RWPE2 (cell line): ENCODE results near the gene KRTAP4-16.
A peak's percentile ranks its signal among the peaks of the same experiment; 100 is the strongest.
"Not testable (repeated sequence)": the region's sequence is repeated elsewhere in the genome, so short reads cannot be mapped to it uniquely, and the experiment has no call there.

Source experiments
- ATAC-seq: fragments of 200-7000 bp; cut with Tn5 transposase; 3 replicates; pipeline ENCODE4 v1.9.1; 2021; ENCODE audit warnings: low read depth
- DNase-seq: peaks from one replicate; pipeline ENCODE4 v3.0.0-alpha.2; 2020; ENCODE audit warnings: low spot score
- H3K27ac ChIP-seq: fragments of 450-650 bp; 2 replicates; pipeline ENCODE4 v1.5.1; 2017; ENCODE audit warnings: mild to moderate bottlenecking; ENCODE audit not compliant: poor library complexity, severe bottlenecking
- H3K27me3 ChIP-seq: fragments of 250-450 bp; sonication (Bioruptor Pico); 2 replicates; pipeline ENCODE4 v1.5.1; 2021; ENCODE audit warnings: mild to moderate bottlenecking, moderate library complexity; ENCODE audit not compliant: insufficient read depth, poor library complexity, severe bottlenecking
- H3K36me3 ChIP-seq: fragments of 250-450 bp; sonication (Bioruptor Pico); 2 replicates; pipeline ENCODE4 v1.5.1; 2020; ENCODE audit warnings: low read depth, mild to moderate bottlenecking, moderate library complexity
- H3K4me1 ChIP-seq: fragments of 250-450 bp; sonication (Bioruptor Pico); 2 replicates; pipeline ENCODE4 v1.5.1; 2021; ENCODE audit warnings: mild to moderate bottlenecking, moderate library complexity; ENCODE audit not compliant: insufficient read depth, poor library complexity, severe bottlenecking
- H3K4me3 ChIP-seq: fragments of 250-450 bp; sonication (Bioruptor Pico); 2 replicates; pipeline ENCODE4 v1.5.1; 2021; ENCODE audit warnings: mild to moderate bottlenecking, moderate library complexity; ENCODE audit not compliant: severe bottlenecking
- H3K9me3 ChIP-seq: fragments of 250-450 bp; sonication (Bioruptor Pico); 2 replicates; pipeline ENCODE4 v1.5.1; 2021; ENCODE audit warnings: mild to moderate bottlenecking, moderate library complexity; ENCODE audit not compliant: severe bottlenecking
- TF ChIP-seq, protein P1 (sequence below): fragments of 450-650 bp; IDR thresholded peaks from one replicate; pipeline ENCODE4 v1.5.1; 2017; ENCODE audit warnings: mild to moderate bottlenecking, moderate library complexity; ENCODE audit not compliant: poor library complexity, severe bottlenecking

Gene KRTAP4-16

GRCh38 chr17:41111151-41111885, 9.3 kb upstream of the KRTAP4-16 start:
- Histone ChIP-seq H3K27ac (no peak overlapping the region), H3K36me3 (no peaks in the 10 kb centered on the region), H3K27me3 (no peaks in the 10 kb centered on the region), H3K4me1 (no peaks in the 10 kb centered on the region), H3K4me3 (no peak overlapping the region), H3K9me3 (no peaks in the 10 kb centered on the region)
- no peak for DNase-seq
- ATAC-seq, result no peak
- TF ChIP-seq, protein P1, sequence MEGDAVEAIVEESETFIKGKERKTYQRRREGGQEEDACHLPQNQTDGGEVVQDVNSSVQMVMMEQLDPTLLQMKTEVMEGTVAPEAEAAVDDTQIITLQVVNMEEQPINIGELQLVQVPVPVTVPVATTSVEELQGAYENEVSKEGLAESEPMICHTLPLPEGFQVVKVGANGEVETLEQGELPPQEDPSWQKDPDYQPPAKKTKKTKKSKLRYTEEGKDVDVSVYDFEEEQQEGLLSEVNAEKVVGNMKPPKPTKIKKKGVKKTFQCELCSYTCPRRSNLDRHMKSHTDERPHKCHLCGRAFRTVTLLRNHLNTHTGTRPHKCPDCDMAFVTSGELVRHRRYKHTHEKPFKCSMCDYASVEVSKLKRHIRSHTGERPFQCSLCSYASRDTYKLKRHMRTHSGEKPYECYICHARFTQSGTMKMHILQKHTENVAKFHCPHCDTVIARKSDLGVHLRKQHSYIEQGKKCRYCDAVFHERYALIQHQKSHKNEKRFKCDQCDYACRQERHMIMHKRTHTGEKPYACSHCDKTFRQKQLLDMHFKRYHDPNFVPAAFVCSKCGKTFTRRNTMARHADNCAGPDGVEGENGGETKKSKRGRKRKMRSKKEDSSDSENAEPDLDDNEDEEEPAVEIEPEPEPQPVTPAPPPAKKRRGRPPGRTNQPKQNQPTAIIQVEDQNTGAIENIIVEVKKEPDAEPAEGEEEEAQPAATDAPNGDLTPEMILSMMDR, result no peak

DNA sequence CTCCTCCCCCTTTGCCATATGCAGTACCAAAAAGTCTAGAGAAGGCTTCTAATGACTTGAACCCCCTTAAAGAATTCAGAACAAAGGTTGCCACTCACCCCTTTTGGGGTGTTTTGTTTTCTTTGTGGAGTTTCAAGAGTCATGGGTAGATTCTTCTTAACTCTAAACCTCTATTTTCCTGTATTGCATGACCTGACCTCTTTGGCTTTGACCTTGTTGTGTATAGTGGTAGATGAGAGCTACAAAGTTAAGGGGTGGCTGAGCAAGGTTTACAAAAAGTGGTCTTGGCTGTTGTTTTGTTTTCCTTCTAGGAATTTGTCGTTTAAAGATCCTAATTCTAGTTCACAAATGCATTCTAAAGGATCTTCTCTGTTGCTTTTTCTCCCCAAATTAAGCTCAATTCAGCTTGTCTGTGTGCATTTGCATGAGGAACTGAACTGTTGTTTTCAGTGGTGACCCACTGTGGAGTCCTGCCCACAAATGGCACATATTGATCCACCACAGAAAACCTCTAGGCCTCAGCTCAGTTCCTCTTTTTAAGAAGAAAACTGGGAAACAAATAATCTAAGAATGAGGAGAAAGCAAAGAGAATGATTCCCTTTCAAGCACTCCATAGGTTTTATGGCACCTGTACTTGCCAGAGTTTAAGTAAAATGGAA, 6.8 kb upstream of the KRTAP4-16 start:
- not testable (repeated sequence) for H3K27ac ChIP-seq, H3K4me3 ChIP-seq, ATAC-seq

GRCh38 chr17:41107941-41108450, 6.0 kb upstream of the KRTAP4-16 start:
- H3K27ac ChIP-seq, result no peak overlapping the region
- DNase-seq, result no peak
- H3K4me3 ChIP-seq, result no peak overlapping the region
- TF ChIP-seq, protein P1, result no peak
- no peak for ATAC-seq
- no peaks in the 10 kb centered on the region for H3K9me3 ChIP-seq
- H3K27me3 ChIP-seq, result no peaks in the 10 kb centered on the region
- no peaks in the 10 kb centered on the region for H3K36me3 ChIP-seq
- H3K4me1 ChIP-seq, result peaks cover 6% of the 10 kb centered on the region

More for the DNA sequence above, 6.8 kb upstream of the KRTAP4-16 start:
- H3K9me3 ChIP-seq, DNase-seq, H3K4me1 ChIP-seq, H3K27me3 ChIP-seq, H3K36me3 ChIP-seq: not testable (repeated sequence)

GRCh38 chr17:41105347-41105746, 3.3 kb upstream of the KRTAP4-16 start, which contains the start of gene KRTAP4-9:
TSS of gene KRTAP4-9 (plus strand) at chr17:41105389. CDS start at chr17:41105389, 0 bp downstream.
- not testable (repeated sequence) for H3K9me3 ChIP-seq, DNase-seq, ATAC-seq, H3K4me3 ChIP-seq, H3K27me3 ChIP-seq, H3K36me3 ChIP-seq
- peak within 1 kb of the TSS; percentile 70 for H3K27ac ChIP-seq
- H3K4me1 ChIP-seq, result peaks cover 13% of the 10 kb centered on the region

- not testable (repeated sequence) for H3K4me3 ChIP-seq, H3K9me3 ChIP-seq, H3K27me3 ChIP-seq, H3K36me3 ChIP-seq, DNase-seq
- Histone ChIP-seq H3K27ac (peak overlapping the region; percentile 70), H3K4me1 (peaks cover 21% of the 10 kb centered on the region)
- peak; percentile 91 for ATAC-seq
Observed at GRCh38 chr17:41104386-41105038, 2.5 kb upstream of the KRTAP4-16 start.

- Histone ChIP-seq H3K4me3 (no peak overlapping the region), H3K27me3 (no peaks in the 10 kb centered on the region), H3K27ac (peak overlapping the region; percentile 70), H3K4me1 (peaks cover 26% of the 10 kb centered on the region), H3K36me3 (no peaks in the 10 kb centered on the region), H3K9me3 (peaks cover 3% of the 10 kb centered on the region)
- TF ChIP-seq, protein P1, result no peak
- ATAC-seq (no peak), DNase-seq (no peak)
Observed at GRCh38 chr17:41103896-41104295, 1.9 kb upstream of the KRTAP4-16 start.

DNA sequence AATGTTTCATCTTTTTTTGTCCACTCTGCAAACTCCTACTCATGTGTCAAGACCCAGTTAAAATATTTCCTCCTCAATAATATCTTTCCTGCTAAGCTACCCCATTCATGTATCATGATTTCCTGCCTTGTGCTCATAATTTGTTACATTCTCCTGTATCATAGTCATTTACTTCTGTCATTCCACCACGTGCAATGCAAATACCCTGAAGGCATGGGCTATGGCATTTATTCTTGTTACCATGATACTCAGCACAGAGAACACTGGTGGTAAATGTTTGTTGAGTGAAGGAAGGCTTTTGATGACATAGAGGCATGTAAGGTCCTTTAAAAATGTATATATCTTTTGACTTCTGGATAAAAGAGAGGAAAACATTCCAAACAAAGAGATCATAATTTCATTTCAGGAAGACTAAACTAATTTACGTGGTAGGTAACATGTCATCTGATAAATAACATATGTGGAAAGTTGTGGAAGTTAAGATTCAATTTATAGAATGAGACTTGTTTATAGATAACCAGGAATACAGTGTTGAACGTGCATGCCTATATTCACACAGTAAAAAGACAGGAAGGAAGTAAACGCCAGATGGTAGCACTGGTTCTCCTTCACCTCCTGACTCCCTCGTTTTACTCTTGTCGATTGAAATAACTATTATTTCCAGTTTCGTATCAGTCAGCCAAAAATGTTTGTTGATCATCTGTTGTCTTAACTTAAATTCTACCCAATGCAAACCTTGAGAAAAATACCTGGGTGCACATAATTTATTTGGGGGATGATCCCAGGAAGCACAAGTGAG, 2.1 kb downstream of the KRTAP4-16 start:
- not testable (repeated sequence) for H3K36me3 ChIP-seq, H3K9me3 ChIP-seq, H3K27me3 ChIP-seq, DNase-seq, H3K4me3 ChIP-seq
- H3K27ac ChIP-seq, result peak overlapping the region; percentile 89
- H3K4me1 ChIP-seq, result peaks cover 33% of the 10 kb centered on the region
- ATAC-seq, result peak; percentile 81
